Astrocyte of the cerebellum (primary cell): ENCODE results near the gene LPCAT1.

Experiments used
- DNase-seq: peaks from one replicate; pipeline ENCODE4 v3.0.0-alpha.2; 2011; ENCODE audit warnings: low read depth
- H3K4me3 ChIP-seq: 2 replicates; pipeline ENCODE4 v1.5.1; 2011; ENCODE audit warnings: mild to moderate bottlenecking, low read depth, low read length, moderate library complexity
- CTCF ChIP-seq: IDR thresholded peaks from 2 replicates; pipeline ENCODE4 v1.5.1; 2012; ENCODE audit warnings: low read length, low read depth, moderate library complexity, mild to moderate bottlenecking; ENCODE audit errors: missing control alignments
- in situ Hi-C: cut with HindIII; loops from 2 replicates; pipeline ENCODE4 v1.10.0; 2017; ENCODE audit warnings: low sequenced_read_pairs

LPCAT1 gene

DNA sequence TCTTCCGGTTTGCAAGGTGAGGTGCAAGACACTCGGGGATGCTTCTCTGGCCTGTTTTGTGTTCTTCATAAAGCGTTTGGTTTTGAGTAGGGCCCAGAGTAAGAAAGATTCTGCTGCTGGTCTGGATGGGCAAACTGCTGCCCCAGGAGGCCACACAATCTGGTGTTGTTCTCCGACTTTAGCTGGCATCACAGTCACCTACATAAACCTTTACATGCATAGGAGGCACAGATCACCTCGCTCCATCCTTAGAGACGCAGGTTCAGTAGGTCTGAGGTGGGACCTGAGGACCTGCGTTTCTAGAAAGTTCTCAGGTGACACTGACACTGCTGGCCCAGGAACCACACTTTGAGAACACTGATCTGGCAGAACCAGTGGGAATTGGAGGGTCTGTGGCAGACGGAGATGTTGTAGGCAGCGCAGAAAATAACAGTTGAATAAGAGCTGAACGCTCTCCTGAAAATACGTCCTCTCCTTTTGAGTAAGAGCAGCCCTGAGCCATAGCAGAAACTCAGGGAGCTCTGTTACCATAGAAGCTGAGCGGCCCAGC lies 74.6 kb downstream of the LPCAT1 start:
- TF ChIP-seq CTCF: no peak
- H3K4me3 ChIP-seq: no peak overlapping the region
- no peak for DNase-seq
- in situ Hi-C loops: no loop called here

DNA sequence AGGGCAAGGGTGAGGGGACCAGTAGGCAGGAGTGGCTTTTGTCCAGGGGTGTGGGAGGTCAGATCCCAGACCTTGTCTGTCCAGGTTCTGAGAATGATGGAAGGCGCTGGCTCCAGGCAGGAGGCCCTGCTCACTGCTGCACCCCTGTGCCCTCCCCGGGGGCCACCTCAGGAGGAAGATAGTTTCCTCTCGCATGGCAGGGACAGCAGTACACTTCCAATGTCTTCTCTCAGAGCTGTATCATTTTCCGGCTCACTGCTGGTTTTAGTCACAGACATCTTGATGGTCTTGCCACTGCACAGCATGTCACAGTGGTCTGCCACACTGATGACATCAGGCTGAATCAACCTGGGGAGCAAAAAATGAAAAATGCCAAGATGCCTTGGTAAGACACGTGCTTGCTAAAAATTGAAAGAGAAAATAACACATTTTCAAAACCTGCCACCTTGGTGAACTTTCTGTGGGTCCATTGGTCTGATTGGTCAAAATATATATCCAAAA lies 75.2 kb downstream of the LPCAT1 start:
- DNase-seq: no peak
- in situ Hi-C loops: no loop called here

GRCh38 chr5:1447671-1448361 lies 75.9 kb downstream of the LPCAT1 start:
- DNase-seq: no peak
- no peak for TF ChIP-seq CTCF
- in situ Hi-C loops: no loop called here
- H3K4me3 ChIP-seq: no peak overlapping the region

More for the DNA sequence above, 75.2 kb downstream of the LPCAT1 start:
- TF ChIP-seq CTCF: no peak
- no peak overlapping the region for H3K4me3 ChIP-seq

DNA sequence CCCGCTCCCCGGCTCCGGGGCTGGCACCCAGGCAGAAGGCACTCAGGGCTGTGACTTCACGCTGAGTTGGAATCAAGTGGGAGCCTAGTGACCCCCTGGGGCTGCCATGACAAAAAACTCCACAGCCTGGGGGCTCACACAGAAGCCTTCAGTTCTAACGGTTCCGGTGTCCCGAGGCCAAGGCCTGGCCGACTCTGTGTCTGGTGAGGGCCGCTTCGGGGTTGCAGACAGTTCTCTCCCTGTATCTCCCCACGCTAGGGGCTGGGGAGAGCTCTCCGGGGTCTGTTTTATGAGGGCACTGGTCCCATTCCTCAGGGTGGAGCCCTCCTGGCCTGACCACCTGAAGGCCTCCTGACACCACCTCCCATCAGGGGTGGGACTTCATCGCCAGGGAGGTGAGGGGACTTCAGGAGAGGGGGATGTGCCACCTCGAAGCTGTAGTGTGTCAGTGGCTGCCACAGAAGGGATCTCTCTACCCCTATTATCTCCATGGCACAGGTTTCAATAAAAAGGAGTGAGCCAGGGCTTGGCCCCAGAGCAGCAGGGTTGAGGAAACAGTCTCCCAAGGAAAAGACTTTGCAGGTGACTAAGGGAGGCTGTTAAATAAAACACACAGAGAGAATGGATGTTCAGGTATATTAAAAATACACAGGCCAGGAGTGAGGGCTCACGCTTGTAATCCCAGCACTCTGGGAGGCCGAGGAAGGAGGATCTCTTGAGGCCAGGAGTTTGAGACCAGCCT lies 77.0 kb downstream of the LPCAT1 start:
- TF ChIP-seq CTCF: no peak
- DNase-seq: no peak
- in situ Hi-C loops: no loop called here
- H3K4me3 ChIP-seq: no peak overlapping the region

GRCh38 chr5:1445689-1446601 lies 77.8 kb downstream of the LPCAT1 start:
- H3K4me3 ChIP-seq: no peak overlapping the region
- no peak for TF ChIP-seq CTCF
- in situ Hi-C loops: no loop called here
- DNase-seq: no peak

GRCh38 chr5:1445313-1445688 lies 78.5 kb downstream of the LPCAT1 start, which contains the start of gene SLC6A3:
Gene SLC6A3, minus strand, starts transcription at chr5:1445440. Its CDS starts 2,243 bp downstream, at chr5:1443197.
- no peak for DNase-seq

More at GRCh38 chr5:1445313-1445688, 78.5 kb downstream of the LPCAT1 start, which contains the start of gene SLC6A3:
- in situ Hi-C loops: no loop called here
- no peak for TF ChIP-seq CTCF
- no peak within 1 kb of the TSS for H3K4me3 ChIP-seq
